Measurements from ENCODE around the gene USP38.

- TF ChIP-seq TARDBP (IDR thresholded peaks at IDR 0.05) = no peak
- TF ChIP-seq NFRKB (IDR thresholded peaks at IDR 0.05) = no peak
- no peak for TF ChIP-seq SP1 (IDR thresholded peaks at IDR 0.05)
- no peak for TF ChIP-seq FOXM1 (IDR thresholded peaks at IDR 0.05; ENCODE audit: borderline replicate concordance)
- no peak for TF ChIP-seq FOXK2 (IDR thresholded peaks at IDR 0.05)
- TF ChIP-seq SUZ12 (IDR thresholded peaks at IDR 0.05) = no peak
- TF ChIP-seq LEF1 (IDR thresholded peaks at IDR 0.05; ENCODE audit: borderline replicate concordance) = no peak
- no peak for TF ChIP-seq ELF4 (IDR thresholded peaks at IDR 0.05)
Measured at GRCh38 chr4:143156853-143157252, 27.9 kb upstream of the USP38 start.
